MV-4-11 (cell line): ENCODE results near the gene ECT2L.

Experiments
- DNase-seq: peaks from one replicate; lab custom pipeline; 2025; lab: John Stamatoyannopoulos, UW

The ECT2L gene

GRCh38 chr6:138857775-138858174, 61.9 kb downstream of the ECT2L start:
- DNase-seq, result no peak

- DNase-seq, result no peak
Observed at GRCh38 chr6:138862456-138862855, 66.6 kb downstream of the ECT2L start.

GRCh38 chr6:138863321-138863720, 67.4 kb downstream of the ECT2L start:
- peak; percentile 39 for DNase-seq

- no peak for DNase-seq
Observed at GRCh38 chr6:138864343-138864890, 68.5 kb downstream of the ECT2L start.

GRCh38 chr6:138865480-138866109, 69.7 kb downstream of the ECT2L start:
- no peak for DNase-seq

- DNase-seq, result no peak
Observed at GRCh38 chr6:138868181-138868580, 72.3 kb downstream of the ECT2L start.

GRCh38 chr6:138869398-138869797, 73.5 kb downstream of the ECT2L start:
- DNase-seq, result no peak

- no peak for DNase-seq
Observed at GRCh38 chr6:138873191-138873590, 77.3 kb downstream of the ECT2L start.

- DNase-seq, result no peak
Observed at GRCh38 chr6:138882369-138883017, 86.6 kb downstream of the ECT2L start.

GRCh38 chr6:138885156-138885819, 89.4 kb downstream of the ECT2L start:
- no peak for DNase-seq

GRCh38 chr6:138891255-138891986, 95.5 kb downstream of the ECT2L start:
- no peak for DNase-seq

- DNase-seq, result no peak
Observed at GRCh38 chr6:138896104-138896756, 100.3 kb downstream of the ECT2L start.

- DNase-seq, result no peak
Observed at GRCh38 chr6:138897031-138897430, 101.1 kb downstream of the ECT2L start.

GRCh38 chr6:138907167-138907566, 111.3 kb downstream of the ECT2L start:
- DNase-seq, result peak; percentile 10

GRCh38 chr6:138909511-138909910, 113.6 kb downstream of the ECT2L start:
- no peak for DNase-seq

- DNase-seq, result no peak
Observed at GRCh38 chr6:138909975-138910374, 114.1 kb downstream of the ECT2L start.

GRCh38 chr6:138912308-138912707, 116.4 kb downstream of the ECT2L start:
- DNase-seq, result no peak

GRCh38 chr6:138914701-138915100, 118.8 kb downstream of the ECT2L start:
- no peak for DNase-seq

GRCh38 chr6:138920906-138921305, 125.0 kb downstream of the ECT2L start:
- DNase-seq, result no peak

- DNase-seq, result no peak
Observed at GRCh38 chr6:138923561-138923960, 127.7 kb downstream of the ECT2L start.

GRCh38 chr6:138925806-138926205, 129.9 kb downstream of the ECT2L start:
- DNase-seq, result no peak

- no peak for DNase-seq
Observed at GRCh38 chr6:138926579-138926978, 130.7 kb downstream of the ECT2L start.
